Neural progenitor cell (in vitro differentiated cells): ENCODE data around the gene TMEM202. TPM values are rescaled to one million over a fixed set of nuclear protein-coding genes. Genes with fewer than 3 reads are reported as not detected.
"Not testable (repeated sequence)": the region's sequence is repeated elsewhere in the genome, so short reads cannot be mapped to it uniquely, and the experiment has no call there.

ENCODE experiments used
- DNase-seq: peaks from one replicate; pipeline ENCODE4 v3.0.0-alpha.2; 2016; ENCODE audit warnings: low spot score
- H2AFZ ChIP-seq: fragments of 200-600 bp; sonication (generic); replicated peaks from 2 replicates; pipeline ENCODE4 v1.6.1; 2016; ENCODE audit warnings: antibody characterized with exemption
- H3F3A ChIP-seq: fragments of 200-600 bp; sonication (generic); 2 replicates; pipeline ENCODE4 v1.6.1; 2016; ENCODE audit warnings: antibody characterized with exemption, low read depth
- H3K27ac ChIP-seq: fragments of 200-600 bp; sonication (generic); 2 replicates; pipeline ENCODE4 v1.5.1; 2016; ENCODE audit warnings: mild to moderate bottlenecking
- H3K27me3 ChIP-seq: fragments of 200-600 bp; sonication (generic); 2 replicates; pipeline ENCODE4 v1.6.1; 2016; ENCODE audit warnings: mild to moderate bottlenecking, moderate library complexity
- H3K36me3 ChIP-seq: fragments of 200-600 bp; sonication (generic); 2 replicates; pipeline ENCODE4 v1.5.1; 2016
- H3K4me1 ChIP-seq: fragments of 200-600 bp; sonication (generic); 2 replicates; pipeline ENCODE4 v1.6.1; 2016; ENCODE audit warnings: mixed run types
- H3K4me2 ChIP-seq: fragments of 200-600 bp; sonication (generic); 2 replicates; pipeline ENCODE4 v1.6.1; 2016
- H3K4me3 ChIP-seq: fragments of 200-600 bp; sonication (generic); 2 replicates; pipeline ENCODE4 v1.5.1; 2016
- H3K79me2 ChIP-seq: fragments of 200-600 bp; sonication (generic); 2 replicates; pipeline ENCODE4 v1.6.1; 2016; ENCODE audit warnings: low read depth
- H3K9ac ChIP-seq: fragments of 200-600 bp; sonication (generic); 2 replicates; pipeline ENCODE4 v1.6.1; 2016
- H3K9me3 ChIP-seq: fragments of 200-600 bp; sonication (generic); 2 replicates; pipeline ENCODE4 v1.5.1; 2016; ENCODE audit warnings: low read depth
- H4K20me1 ChIP-seq: fragments of 200-600 bp; sonication (generic); 2 replicates; pipeline ENCODE4 v1.6.1; 2016; ENCODE audit warnings: low read depth
- H3K27ac Mint-ChIP-seq: 3 replicates; pipeline ENCODE4 v1.8.0; 2021; ENCODE audit warnings: mixed read lengths
- H3K27me3 Mint-ChIP-seq: 2 replicates; pipeline ENCODE4 v1.8.0; 2022; ENCODE audit warnings: low read depth, mild to moderate bottlenecking, inconsistent platforms, moderate library complexity, mixed read lengths; ENCODE audit not compliant: insufficient read depth
- H3K36me3 Mint-ChIP-seq: 3 replicates; pipeline ENCODE4 v1.8.0; 2021; ENCODE audit warnings: mixed read lengths
- H3K4me1 Mint-ChIP-seq: 3 replicates; pipeline ENCODE4 v1.8.0; 2021; ENCODE audit warnings: mixed read lengths
- H3K4me3 Mint-ChIP-seq: 3 replicates; pipeline ENCODE4 v1.8.0; 2021; ENCODE audit warnings: mild to moderate bottlenecking, moderate library complexity, mixed read lengths
- H3K9me3 Mint-ChIP-seq: 3 replicates; pipeline ENCODE4 v1.8.0; 2020; ENCODE audit warnings: mixed read lengths
- EZH2 ChIP-seq: fragments of 200-600 bp; sonication (generic); IDR thresholded peaks from 2 replicates; pipeline ENCODE4 v1.6.1; 2017; ENCODE audit warnings: antibody characterized with exemption, mild to moderate bottlenecking, moderate library complexity
- EZH2phosphoT487 ChIP-seq: fragments of 200-600 bp; sonication (generic); IDR thresholded peaks from 2 replicates; pipeline ENCODE4 v1.6.1; 2017; ENCODE audit warnings: antibody characterized with exemption
- total RNA-seq: library from RNA; depleted of rRNA; stranded (reverse); fragments of >200 nt; gene quantifications from 2 replicates; pipeline ENCODE4 v1.2.3, GENCODE V29; 2015; ENCODE audit warnings: low replicate concordance
- TF ChIP-seq, protein P1 (sequence below): fragments of 200-600 bp; sonication (generic); IDR thresholded peaks from 2 replicates; pipeline ENCODE4 v1.5.1; 2017; ENCODE audit warnings: antibody characterized with exemption, mild to moderate bottlenecking

The TMEM202 gene
- total RNA-seq, 1 donor from 2014 or later, result not detected

DNA sequence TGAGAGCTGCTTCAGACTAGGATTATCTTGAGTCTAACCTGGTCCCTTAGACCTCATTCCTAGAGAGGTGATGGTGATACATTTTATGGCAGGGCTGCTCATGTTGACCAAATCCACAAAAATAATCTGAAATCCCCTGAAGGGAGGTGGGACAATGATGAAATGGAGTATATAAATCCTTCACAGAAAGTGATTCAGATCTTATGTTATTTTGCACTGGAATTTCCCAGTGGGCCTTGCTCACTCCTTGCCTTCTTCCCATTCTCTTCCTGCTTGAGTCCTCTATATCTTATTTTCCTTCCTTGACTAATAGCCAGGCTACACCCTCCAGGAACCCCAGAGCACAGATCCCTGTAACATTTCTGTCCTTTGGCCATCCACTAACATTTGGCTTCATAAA is 10.4 kb upstream of the TMEM202 start:
- Histone ChIP-seq H3K4me1 (no peaks in the 10 kb centered on the region), H3K27me3 (peaks cover 68% of the 10 kb centered on the region), H3F3A (no peaks in the 10 kb centered on the region), H2AFZ (no peak overlapping the region), H3K4me2 (no peak overlapping the region), H3K9ac (no peak overlapping the region), H3K79me2 (no peaks in the 10 kb centered on the region), H3K4me3 (no peak overlapping the region), H3K27ac (no peak overlapping the region), H4K20me1 (no peaks in the 10 kb centered on the region), H3K9me3 (no peaks in the 10 kb centered on the region), H3K36me3 (no peaks in the 10 kb centered on the region)
- Mint-ChIP-seq H3K27me3 (peaks cover 28% of the 10 kb centered on the region), H3K4me1 (no peaks in the 10 kb centered on the region), H3K27ac (no peak overlapping the region), H3K36me3 (no peaks in the 10 kb centered on the region), H3K9me3 (no peaks in the 10 kb centered on the region), H3K4me3 (no peak overlapping the region)
- TF ChIP-seq EZH2 (no peak), EZH2phosphoT487 (no peak)
- TF ChIP-seq, protein P1, sequence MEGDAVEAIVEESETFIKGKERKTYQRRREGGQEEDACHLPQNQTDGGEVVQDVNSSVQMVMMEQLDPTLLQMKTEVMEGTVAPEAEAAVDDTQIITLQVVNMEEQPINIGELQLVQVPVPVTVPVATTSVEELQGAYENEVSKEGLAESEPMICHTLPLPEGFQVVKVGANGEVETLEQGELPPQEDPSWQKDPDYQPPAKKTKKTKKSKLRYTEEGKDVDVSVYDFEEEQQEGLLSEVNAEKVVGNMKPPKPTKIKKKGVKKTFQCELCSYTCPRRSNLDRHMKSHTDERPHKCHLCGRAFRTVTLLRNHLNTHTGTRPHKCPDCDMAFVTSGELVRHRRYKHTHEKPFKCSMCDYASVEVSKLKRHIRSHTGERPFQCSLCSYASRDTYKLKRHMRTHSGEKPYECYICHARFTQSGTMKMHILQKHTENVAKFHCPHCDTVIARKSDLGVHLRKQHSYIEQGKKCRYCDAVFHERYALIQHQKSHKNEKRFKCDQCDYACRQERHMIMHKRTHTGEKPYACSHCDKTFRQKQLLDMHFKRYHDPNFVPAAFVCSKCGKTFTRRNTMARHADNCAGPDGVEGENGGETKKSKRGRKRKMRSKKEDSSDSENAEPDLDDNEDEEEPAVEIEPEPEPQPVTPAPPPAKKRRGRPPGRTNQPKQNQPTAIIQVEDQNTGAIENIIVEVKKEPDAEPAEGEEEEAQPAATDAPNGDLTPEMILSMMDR, result no peak
- no peak for DNase-seq

DNA sequence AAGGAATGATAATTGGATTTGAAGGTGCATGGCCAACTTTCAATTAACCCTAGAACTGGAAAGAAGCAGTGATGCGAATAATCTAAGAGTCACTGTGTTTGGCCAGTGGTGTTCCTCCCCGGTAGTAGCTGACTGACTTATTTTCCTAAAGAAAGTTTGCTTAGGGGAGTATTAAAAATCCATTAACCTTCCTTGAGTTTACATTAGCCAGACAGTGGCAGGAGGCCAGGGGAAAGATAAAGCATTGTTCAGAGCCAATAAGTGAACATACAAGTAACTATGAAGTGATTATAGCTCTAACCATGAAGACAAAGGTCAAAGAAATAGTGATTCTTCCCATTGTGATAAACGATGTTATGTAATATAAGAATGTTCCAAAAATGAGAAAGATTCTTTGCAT is 8.9 kb upstream of the TMEM202 start:
- H3K4me2 ChIP-seq, result no peak overlapping the region
- no peak overlapping the region for H3K9ac ChIP-seq
- Mint-ChIP-seq H3K4me1 (no peaks in the 10 kb centered on the region), H3K4me3 (no peak overlapping the region), H3K36me3 (no peaks in the 10 kb centered on the region), H3K27ac (no peak overlapping the region), H3K9me3 (no peaks in the 10 kb centered on the region), H3K27me3 (peaks cover 23% of the 10 kb centered on the region)
- H3K27ac ChIP-seq, result no peak overlapping the region
- TF ChIP-seq EZH2phosphoT487 (no peak), EZH2 (no peak)
- TF ChIP-seq, protein P1, result no peak
- DNase-seq, result no peak
- H3F3A ChIP-seq, result no peaks in the 10 kb centered on the region
- H3K27me3 ChIP-seq, result peaks cover 53% of the 10 kb centered on the region
- H3K4me1 ChIP-seq, result no peaks in the 10 kb centered on the region
- no peaks in the 10 kb centered on the region for H3K79me2 ChIP-seq
- no peaks in the 10 kb centered on the region for H3K9me3 ChIP-seq
- H2AFZ ChIP-seq, result no peak overlapping the region
- H4K20me1 ChIP-seq, result no peaks in the 10 kb centered on the region
- no peak overlapping the region for H3K4me3 ChIP-seq
- H3K36me3 ChIP-seq, result no peaks in the 10 kb centered on the region

DNA sequence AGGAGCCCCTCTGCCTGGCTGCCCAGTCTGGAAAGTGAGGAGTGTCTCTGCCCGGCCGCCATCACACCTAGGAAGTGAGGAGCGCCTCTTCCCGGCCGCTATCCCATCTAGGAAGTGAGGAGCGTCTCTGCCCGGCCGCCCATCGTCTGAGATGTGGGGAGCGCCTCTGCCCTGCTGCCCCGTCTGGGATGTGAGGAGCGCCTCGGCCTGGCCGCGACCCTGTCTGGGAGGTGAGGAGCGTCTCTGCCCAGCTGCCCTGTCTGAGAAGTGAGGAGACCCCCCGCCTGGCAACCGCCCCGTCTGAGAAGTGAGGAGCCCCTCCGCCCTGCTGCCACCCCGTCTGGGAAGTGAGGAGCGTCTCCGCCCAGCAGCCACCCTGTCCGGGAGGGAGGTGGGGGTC is 1.8 kb upstream of the TMEM202 start:
- H3K27me3 Mint-ChIP-seq, result peaks cover 16% of the 10 kb centered on the region
- H3K27me3 ChIP-seq, result peaks cover 30% of the 10 kb centered on the region
- not testable (repeated sequence) for H3K9ac ChIP-seq, H3K9me3 Mint-ChIP-seq, H3K4me1 ChIP-seq, H3K4me1 Mint-ChIP-seq, H3K9me3 ChIP-seq, H4K20me1 ChIP-seq, H3K79me2 ChIP-seq, H3K36me3 ChIP-seq, H3K36me3 Mint-ChIP-seq, H3K27ac Mint-ChIP-seq, H3K27ac ChIP-seq, H3K4me2 ChIP-seq, H3F3A ChIP-seq, H2AFZ ChIP-seq, DNase-seq, H3K4me3 Mint-ChIP-seq, H3K4me3 ChIP-seq

DNA sequence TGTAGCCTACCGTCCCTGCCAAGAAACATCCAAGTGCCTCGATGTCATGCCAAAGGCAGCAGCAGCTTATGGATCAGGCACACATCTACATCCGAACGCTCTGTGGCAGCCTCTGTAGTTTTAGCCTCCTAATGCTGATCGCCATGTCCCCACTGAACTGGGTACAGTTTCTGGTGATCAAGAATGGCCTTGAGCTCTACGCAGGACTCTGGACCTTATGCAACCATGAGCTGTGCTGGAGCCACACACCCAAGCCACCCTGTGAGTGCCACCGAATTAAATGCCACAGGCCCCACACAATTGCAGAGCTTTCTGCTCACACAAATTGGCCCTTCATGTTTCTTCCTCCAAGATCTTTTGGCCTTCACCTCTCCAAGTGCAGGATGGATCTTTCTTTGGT is 543 bp downstream of the TMEM202 start:
- no peaks in the 10 kb centered on the region for H3F3A ChIP-seq
- peaks cover 24% of the 10 kb centered on the region for H3K27me3 Mint-ChIP-seq
- H3K9ac ChIP-seq, result no peak overlapping the region
- H4K20me1 ChIP-seq, result no peaks in the 10 kb centered on the region
- no peaks in the 10 kb centered on the region for H3K9me3 ChIP-seq
- H3K9me3 Mint-ChIP-seq, result peaks cover 8% of the 10 kb centered on the region
- no peak overlapping the region for H3K4me2 ChIP-seq
- H3K4me3 ChIP-seq, result no peak overlapping the region
- no peaks in the 10 kb centered on the region for H3K36me3 ChIP-seq
- no peak overlapping the region for H3K27ac Mint-ChIP-seq
- TF ChIP-seq, protein P1, result no peak
- TF ChIP-seq EZH2phosphoT487, result no peak
- no peak for TF ChIP-seq EZH2
- DNase-seq, result no peak
- H3K4me1 Mint-ChIP-seq, result no peaks in the 10 kb centered on the region
- H3K36me3 Mint-ChIP-seq, result no peaks in the 10 kb centered on the region
- no peaks in the 10 kb centered on the region for H3K4me1 ChIP-seq
- no peak overlapping the region for H3K4me3 Mint-ChIP-seq
- no peak overlapping the region for H3K27ac ChIP-seq
- no peak overlapping the region for H2AFZ ChIP-seq
- H3K79me2 ChIP-seq, result no peaks in the 10 kb centered on the region
- H3K27me3 ChIP-seq, result peaks cover 51% of the 10 kb centered on the region
